ENCODE measurements around the gene EPHB4. TPM values are rescaled to one million over a fixed set of nuclear protein-coding genes. Genes with fewer than 3 reads are reported as not detected.
"Not testable (repeated sequence)": the region's sequence is repeated elsewhere in the genome, so short reads cannot be mapped to it uniquely, and the experiment has no call there.

Gene EPHB4
- total RNA-seq, 2 donors from 2014 or later, result 106 to 117 TPM

DNA sequence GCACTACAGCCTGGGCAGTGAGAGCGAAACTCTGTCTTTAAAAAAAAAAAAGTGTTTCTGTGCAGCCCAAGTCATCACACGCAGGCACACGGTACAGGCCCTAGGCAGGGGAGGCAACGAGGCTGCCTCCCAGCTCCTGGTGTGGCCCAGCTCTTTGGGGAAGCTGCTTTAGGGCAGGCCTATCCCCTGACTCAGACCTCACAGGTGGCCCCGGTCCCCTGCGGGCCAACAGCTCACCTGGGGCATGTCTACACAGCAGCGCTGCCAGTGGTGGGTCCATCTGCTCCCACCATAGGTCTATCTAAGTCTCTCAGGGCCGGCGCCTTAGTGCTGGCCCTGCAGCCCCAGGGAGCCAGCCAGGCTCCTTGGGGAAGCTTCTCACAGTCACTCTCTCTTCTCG is 62.5 kb downstream of the EPHB4 start:
- TF ChIP-seq, protein P1, sequence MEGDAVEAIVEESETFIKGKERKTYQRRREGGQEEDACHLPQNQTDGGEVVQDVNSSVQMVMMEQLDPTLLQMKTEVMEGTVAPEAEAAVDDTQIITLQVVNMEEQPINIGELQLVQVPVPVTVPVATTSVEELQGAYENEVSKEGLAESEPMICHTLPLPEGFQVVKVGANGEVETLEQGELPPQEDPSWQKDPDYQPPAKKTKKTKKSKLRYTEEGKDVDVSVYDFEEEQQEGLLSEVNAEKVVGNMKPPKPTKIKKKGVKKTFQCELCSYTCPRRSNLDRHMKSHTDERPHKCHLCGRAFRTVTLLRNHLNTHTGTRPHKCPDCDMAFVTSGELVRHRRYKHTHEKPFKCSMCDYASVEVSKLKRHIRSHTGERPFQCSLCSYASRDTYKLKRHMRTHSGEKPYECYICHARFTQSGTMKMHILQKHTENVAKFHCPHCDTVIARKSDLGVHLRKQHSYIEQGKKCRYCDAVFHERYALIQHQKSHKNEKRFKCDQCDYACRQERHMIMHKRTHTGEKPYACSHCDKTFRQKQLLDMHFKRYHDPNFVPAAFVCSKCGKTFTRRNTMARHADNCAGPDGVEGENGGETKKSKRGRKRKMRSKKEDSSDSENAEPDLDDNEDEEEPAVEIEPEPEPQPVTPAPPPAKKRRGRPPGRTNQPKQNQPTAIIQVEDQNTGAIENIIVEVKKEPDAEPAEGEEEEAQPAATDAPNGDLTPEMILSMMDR (conservative IDR thresholded peaks at IDR 0.05), result no peak
- Mint-ChIP-seq H3K9me3 (no peaks in the 10 kb centered on the region), H3K27me3 (ENCODE audit: insufficient read depth) (peaks cover 5% of the 10 kb centered on the region), H3K4me3 (no peak overlapping the region), H3K27ac (no peak overlapping the region), H3K4me1 (no peaks in the 10 kb centered on the region), H3K36me3 (ENCODE audit: low read depth) (no peaks in the 10 kb centered on the region)
- DNase-seq, result no peak
- no peak overlapping the region for H3K4me3 ChIP-seq (ENCODE audit: low read length)
- H3K9ac ChIP-seq (ENCODE audit: extremely low read depth, low read length, poor library complexity, severe bottlenecking), result no peak overlapping the region
- no peaks in the 10 kb centered on the region for H3K27me3 ChIP-seq (ENCODE audit: control insufficient read depth, insufficient read depth, low read length, poor library complexity, severe bottlenecking)
- H3K4me1 ChIP-seq (ENCODE audit: control insufficient read depth, insufficient read depth, low read length), result no peaks in the 10 kb centered on the region
- H3K27ac ChIP-seq (ENCODE audit: low read depth, low read length), result no peak overlapping the region
- WGBS, 2 experiments (ENCODE audit: insufficient coverage in 1 of 2, insufficient read length in 1 of 2), result 82 to 92% methylated on average over 5 to 10 of the region's 10 CpGs
- H3K9me3 ChIP-seq (ENCODE audit: control insufficient read depth, low read length), result no peaks in the 10 kb centered on the region
- H3K36me3 ChIP-seq (ENCODE audit: control insufficient read depth, insufficient read depth, low read length), result no peaks in the 10 kb centered on the region

DNA sequence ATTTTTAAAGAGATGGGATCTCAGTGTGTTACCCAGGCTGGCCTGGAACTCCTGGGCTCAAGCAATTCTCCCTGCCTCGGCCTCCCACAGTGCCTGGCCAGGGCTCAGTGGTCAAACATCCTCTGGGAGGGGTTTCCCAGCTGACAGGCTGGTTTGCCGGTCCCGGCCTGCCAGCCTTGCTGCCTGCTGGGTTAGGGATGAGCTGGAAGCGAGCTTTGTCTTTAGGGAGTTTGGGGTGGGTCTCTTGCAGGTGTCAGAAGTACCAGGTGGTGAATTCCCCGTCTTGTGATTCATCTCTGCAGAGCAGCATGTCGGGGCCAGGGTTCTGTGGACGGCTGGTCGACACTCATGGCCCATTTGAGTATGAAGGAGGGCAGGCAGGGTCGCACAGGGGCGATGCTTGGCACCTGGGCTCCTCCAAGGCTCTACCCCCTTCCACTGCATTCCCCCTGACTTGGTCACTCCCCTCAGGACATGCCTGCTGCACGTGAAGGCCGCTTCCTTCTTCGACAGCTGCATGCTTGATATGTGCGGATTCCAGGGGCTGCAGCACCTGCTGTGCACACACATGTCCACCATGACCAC is 63.7 kb downstream of the EPHB4 start:
- Histone ChIP-seq H3K4me3 (ENCODE audit: low read length) (no peak overlapping the region), H3K4me1 (ENCODE audit: control insufficient read depth, insufficient read depth, low read length) (no peaks in the 10 kb centered on the region), H3K27me3 (ENCODE audit: control insufficient read depth, insufficient read depth, low read length, poor library complexity, severe bottlenecking) (no peaks in the 10 kb centered on the region), H3K9me3 (ENCODE audit: control insufficient read depth, low read length) (no peaks in the 10 kb centered on the region), H3K9ac (ENCODE audit: extremely low read depth, low read length, poor library complexity, severe bottlenecking) (no peak overlapping the region), H3K27ac (ENCODE audit: low read depth, low read length) (no peak overlapping the region), H3K36me3 (ENCODE audit: control insufficient read depth, insufficient read depth, low read length) (no peaks in the 10 kb centered on the region)
- peak; percentile 60 for DNase-seq
- Mint-ChIP-seq H3K4me1 (no peaks in the 10 kb centered on the region), H3K27me3 (ENCODE audit: insufficient read depth) (peaks cover 1% of the 10 kb centered on the region), H3K9me3 (no peaks in the 10 kb centered on the region), H3K36me3 (ENCODE audit: low read depth) (no peaks in the 10 kb centered on the region), H3K27ac (no peak overlapping the region), H3K4me3 (no peak overlapping the region)
- TF ChIP-seq, protein P1 (conservative IDR thresholded peaks at IDR 0.05), result no peak
- 80 to 86% methylated on average over 11 to 14 of the region's 14 CpGs for WGBS, 2 experiments (ENCODE audit: insufficient coverage in 1 of 2, insufficient read length in 1 of 2)

DNA sequence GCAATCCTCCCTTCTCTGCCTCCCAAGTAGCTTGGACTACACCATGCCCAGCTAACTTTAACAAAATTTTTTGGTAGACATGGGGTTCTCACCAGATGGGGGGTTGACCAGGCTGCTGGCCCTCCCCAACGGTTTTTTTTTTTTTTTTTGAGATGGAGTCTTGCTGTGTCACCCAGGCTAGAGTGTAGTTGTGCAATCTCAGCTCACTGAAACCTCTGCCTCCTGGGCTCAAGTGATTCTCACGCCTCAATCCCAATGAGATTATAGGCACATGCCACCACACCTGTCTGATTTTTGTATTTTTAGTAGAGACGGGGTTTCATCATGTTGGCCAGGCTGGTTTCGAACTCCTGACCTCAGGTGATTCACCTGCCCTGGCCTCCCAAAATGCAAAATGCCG is 64.5 kb downstream of the EPHB4 start:
- H3K27me3 ChIP-seq (ENCODE audit: control insufficient read depth, insufficient read depth, low read length, poor library complexity, severe bottlenecking); H3K4me1 ChIP-seq (ENCODE audit: control insufficient read depth, insufficient read depth, low read length); DNase-seq; H3K27me3 Mint-ChIP-seq (ENCODE audit: insufficient read depth); H3K27ac ChIP-seq (ENCODE audit: low read depth, low read length); H3K4me3 ChIP-seq (ENCODE audit: low read length); H3K9me3 Mint-ChIP-seq; H3K36me3 ChIP-seq (ENCODE audit: control insufficient read depth, insufficient read depth, low read length); H3K9me3 ChIP-seq (ENCODE audit: control insufficient read depth, low read length); H3K9ac ChIP-seq (ENCODE audit: extremely low read depth, low read length, poor library complexity, severe bottlenecking); H3K4me3 Mint-ChIP-seq; H3K4me1 Mint-ChIP-seq; H3K36me3 Mint-ChIP-seq (ENCODE audit: low read depth); H3K27ac Mint-ChIP-seq: not testable (repeated sequence)
- whole genome bisulfite sequencing, 2 experiments (ENCODE audit: insufficient coverage in 1 of 2, insufficient read length in 1 of 2), result 85 to 93% methylated on average over 5 of the region's 5 CpGs
